ENCODE measurements around the gene LRPPRC.

The LRPPRC gene

DNA sequence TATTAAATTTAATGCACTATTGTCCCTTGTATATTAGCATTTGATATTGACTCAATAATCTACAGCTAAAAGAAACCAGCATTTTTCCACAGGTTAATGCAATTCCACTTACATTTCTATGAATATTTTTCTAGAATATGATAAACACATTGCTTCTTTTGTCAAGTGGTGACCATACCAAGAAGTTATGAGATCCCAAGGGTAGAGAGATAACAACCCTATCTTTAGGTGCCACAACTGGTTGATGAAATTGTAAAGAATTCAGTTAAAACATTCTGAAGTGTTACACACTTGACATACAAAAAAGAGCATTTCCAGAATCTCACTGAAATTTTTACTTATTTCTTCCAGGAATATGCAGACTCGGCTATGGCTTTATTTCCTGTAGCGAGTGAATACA, 101.0 kb downstream of the LRPPRC start:
- H3K27ac ChIP-seq (replicated peaks): no peak overlapping the region
- no peak for DNase-seq (ENCODE audit: low read depth in 1 of 2, low spot score in 1 of 2)
- no peak overlapping the region for H3K4me3 ChIP-seq (replicated peaks; ENCODE audit: insufficient read depth, low read length)
- H3K27me3 ChIP-seq (ENCODE audit: insufficient read depth, poor library complexity, severe bottlenecking): no peaks in the 10 kb centered on the region
- TF ChIP-seq GABPA (IDR thresholded peaks at IDR 0.05; ENCODE audit: low read depth) (no peak), POLR2AphosphoS5 (IDR thresholded peaks at IDR 0.05; ENCODE audit: low read depth) (no peak), SPI1 (IDR thresholded peaks at IDR 0.05; ENCODE audit: borderline replicate concordance, low read depth) (no peak), REST (IDR thresholded peaks at IDR 0.05; ENCODE audit: insufficient replicate concordance, low read depth) (no peak), CTCF (IDR thresholded peaks at IDR 0.05; ENCODE audit: insufficient read depth, low read length) (no peak)

DNA sequence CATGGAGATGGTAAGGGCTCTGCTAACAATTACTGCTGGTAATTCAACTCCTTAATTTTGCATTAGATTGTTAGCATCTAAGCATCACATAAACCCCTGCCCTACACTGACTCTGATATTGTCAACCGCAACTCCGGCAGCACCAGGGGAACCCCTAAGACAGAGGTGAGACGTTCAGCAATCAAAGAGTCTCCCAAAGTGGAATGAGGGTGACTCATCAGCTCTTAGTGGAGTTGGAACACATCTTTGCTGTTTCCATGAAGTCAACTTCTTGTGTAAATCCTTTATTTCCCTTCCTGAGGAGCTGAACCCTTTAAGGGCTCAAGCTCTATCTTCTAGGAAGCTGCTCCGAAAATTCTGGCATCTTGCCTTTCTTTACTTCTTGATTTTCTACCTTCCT, 104.9 kb downstream of the LRPPRC start:
- H3K27ac ChIP-seq (replicated peaks): no peak overlapping the region
- no peak overlapping the region for H3K4me3 ChIP-seq (replicated peaks; ENCODE audit: insufficient read depth, low read length)
- no peak for DNase-seq (ENCODE audit: low read depth in 1 of 2, low spot score in 1 of 2)
- no peaks in the 10 kb centered on the region for H3K27me3 ChIP-seq (ENCODE audit: insufficient read depth, poor library complexity, severe bottlenecking)
- no peak for TF ChIP-seq SPI1 (IDR thresholded peaks at IDR 0.05; ENCODE audit: borderline replicate concordance, low read depth)
- no peak for TF ChIP-seq REST (IDR thresholded peaks at IDR 0.05; ENCODE audit: insufficient replicate concordance, low read depth)
- no peak for TF ChIP-seq GABPA (IDR thresholded peaks at IDR 0.05; ENCODE audit: low read depth)
- no peak for TF ChIP-seq CTCF (IDR thresholded peaks at IDR 0.05; ENCODE audit: insufficient read depth, low read length)
- no peak for TF ChIP-seq POLR2AphosphoS5 (IDR thresholded peaks at IDR 0.05; ENCODE audit: low read depth)

- no peak for DNase-seq (ENCODE audit: low read depth in 1 of 2, low spot score in 1 of 2)
- TF ChIP-seq CTCF (IDR thresholded peaks at IDR 0.05; ENCODE audit: insufficient read depth, low read length) (no peak), GABPA (IDR thresholded peaks at IDR 0.05; ENCODE audit: low read depth) (no peak), REST (IDR thresholded peaks at IDR 0.05; ENCODE audit: insufficient replicate concordance, low read depth) (no peak), POLR2AphosphoS5 (IDR thresholded peaks at IDR 0.05; ENCODE audit: low read depth) (no peak), SPI1 (IDR thresholded peaks at IDR 0.05; ENCODE audit: borderline replicate concordance, low read depth) (no peak)
These were observed 106.4 kb downstream of the LRPPRC start for GRCh38 chr2:43889416-43889815.

More at GRCh38 chr2:43889416-43889815, 106.4 kb downstream of the LRPPRC start:
- Histone ChIP-seq H3K27ac (replicated peaks) (no peak overlapping the region), H3K27me3 (ENCODE audit: insufficient read depth, poor library complexity, severe bottlenecking) (no peaks in the 10 kb centered on the region), H3K4me3 (replicated peaks; ENCODE audit: insufficient read depth, low read length) (no peak overlapping the region)
